ENCODE measurements around the gene ZNF469. TPM values are rescaled to one million over a fixed set of nuclear protein-coding genes. Genes with fewer than 3 reads are reported as not detected.
"Not testable (repeated sequence)": the region's sequence is repeated elsewhere in the genome, so short reads cannot be mapped to it uniquely, and the experiment has no call there.

The ZNF469 gene
- total RNA-seq, 1 donor from 2014 or later, result 60.5 TPM

DNA sequence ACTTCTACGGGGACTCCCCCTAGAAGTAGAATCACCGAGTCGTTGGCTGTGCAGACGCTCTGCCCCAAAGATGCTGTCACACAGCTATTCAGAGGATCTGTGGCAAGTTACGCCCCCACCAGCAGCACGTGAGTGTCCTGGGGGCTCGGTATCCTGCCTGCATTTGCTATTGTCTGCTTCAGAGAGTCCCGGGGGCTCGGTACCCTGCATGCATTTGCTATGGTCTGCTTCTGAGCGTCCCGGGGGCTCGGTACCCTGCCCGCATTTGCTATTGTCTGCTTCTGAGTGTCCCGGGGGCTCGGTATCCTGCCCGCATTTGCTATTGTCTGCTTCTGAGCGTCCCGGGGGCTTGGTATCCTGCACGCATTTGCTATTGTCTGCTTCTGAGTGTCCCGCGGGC is 23.8 kb upstream of the ZNF469 start:
- Mint-ChIP-seq H3K27me3 (ENCODE audit: low read depth) (peaks cover 6% of the 10 kb centered on the region), H3K36me3 (ENCODE audit: low read depth) (peaks cover 8% of the 10 kb centered on the region), H3K9me3 (ENCODE audit: low read depth) (peaks cover 23% of the 10 kb centered on the region), H3K4me1 (ENCODE audit: low read depth) (peaks cover 8% of the 10 kb centered on the region), H3K4me3 (ENCODE audit: unreplicated experiment) (no peak overlapping the region), H3K27ac (ENCODE audit: unreplicated experiment) (no peak overlapping the region)
- DNase-seq (ENCODE audit: low spot score), result peak; percentile 38
- TF ChIP-seq, protein P1, sequence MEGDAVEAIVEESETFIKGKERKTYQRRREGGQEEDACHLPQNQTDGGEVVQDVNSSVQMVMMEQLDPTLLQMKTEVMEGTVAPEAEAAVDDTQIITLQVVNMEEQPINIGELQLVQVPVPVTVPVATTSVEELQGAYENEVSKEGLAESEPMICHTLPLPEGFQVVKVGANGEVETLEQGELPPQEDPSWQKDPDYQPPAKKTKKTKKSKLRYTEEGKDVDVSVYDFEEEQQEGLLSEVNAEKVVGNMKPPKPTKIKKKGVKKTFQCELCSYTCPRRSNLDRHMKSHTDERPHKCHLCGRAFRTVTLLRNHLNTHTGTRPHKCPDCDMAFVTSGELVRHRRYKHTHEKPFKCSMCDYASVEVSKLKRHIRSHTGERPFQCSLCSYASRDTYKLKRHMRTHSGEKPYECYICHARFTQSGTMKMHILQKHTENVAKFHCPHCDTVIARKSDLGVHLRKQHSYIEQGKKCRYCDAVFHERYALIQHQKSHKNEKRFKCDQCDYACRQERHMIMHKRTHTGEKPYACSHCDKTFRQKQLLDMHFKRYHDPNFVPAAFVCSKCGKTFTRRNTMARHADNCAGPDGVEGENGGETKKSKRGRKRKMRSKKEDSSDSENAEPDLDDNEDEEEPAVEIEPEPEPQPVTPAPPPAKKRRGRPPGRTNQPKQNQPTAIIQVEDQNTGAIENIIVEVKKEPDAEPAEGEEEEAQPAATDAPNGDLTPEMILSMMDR (IDR thresholded peaks at IDR 0.05), result no peak

DNA sequence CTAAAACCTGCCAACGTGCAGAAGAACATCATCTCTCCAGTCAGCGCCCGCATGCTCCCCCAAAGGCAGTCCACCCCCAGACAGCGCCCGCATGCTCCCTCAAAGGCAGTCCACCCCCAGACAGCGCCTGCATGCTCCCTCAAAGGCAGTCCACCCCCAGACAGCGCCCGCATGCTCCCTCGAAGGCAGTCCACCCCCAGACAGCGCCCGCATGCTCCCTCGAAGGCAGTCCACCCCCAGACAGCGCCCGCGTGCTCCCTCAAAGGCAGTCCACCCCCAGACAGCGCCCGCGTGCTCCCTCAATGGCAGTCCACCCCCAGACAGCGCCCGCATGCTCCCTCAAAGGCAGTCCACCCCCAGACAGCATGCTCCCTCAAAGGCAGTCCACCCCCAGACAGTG is 22.4 kb upstream of the ZNF469 start:
- DNase-seq (ENCODE audit: low spot score), result peak; percentile 46
- H3K27ac Mint-ChIP-seq (ENCODE audit: unreplicated experiment); H3K4me1 Mint-ChIP-seq (ENCODE audit: low read depth); H3K27me3 Mint-ChIP-seq (ENCODE audit: low read depth); H3K4me3 Mint-ChIP-seq (ENCODE audit: unreplicated experiment); H3K36me3 Mint-ChIP-seq (ENCODE audit: low read depth): not testable (repeated sequence)
- H3K9me3 Mint-ChIP-seq (ENCODE audit: low read depth), result peaks cover 23% of the 10 kb centered on the region

DNA sequence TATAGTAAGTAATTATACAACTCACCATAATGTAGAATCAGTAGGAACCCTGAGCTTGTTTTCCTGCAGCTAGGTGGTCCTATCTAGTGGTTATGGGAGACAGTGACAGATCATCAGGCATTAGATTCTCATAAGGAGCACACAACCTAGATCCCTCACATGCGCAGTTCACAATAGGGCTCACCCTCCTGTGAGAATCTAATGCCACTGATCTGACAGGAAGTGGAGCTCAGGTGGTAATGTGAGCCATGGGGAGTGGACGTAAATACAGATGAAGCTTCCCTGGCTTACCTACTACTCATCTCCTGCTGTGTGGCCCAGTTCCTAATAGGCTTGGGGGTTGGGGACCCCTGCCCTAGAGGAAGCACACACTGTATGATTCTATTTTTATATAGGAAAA is 21.8 kb upstream of the ZNF469 start:
- peaks cover 8% of the 10 kb centered on the region for H3K36me3 Mint-ChIP-seq (ENCODE audit: low read depth)
- H3K27ac Mint-ChIP-seq (ENCODE audit: unreplicated experiment), result no peak overlapping the region
- peaks cover 6% of the 10 kb centered on the region for H3K27me3 Mint-ChIP-seq (ENCODE audit: low read depth)
- TF ChIP-seq, protein P1 (IDR thresholded peaks at IDR 0.05), result no peak
- H3K9me3 Mint-ChIP-seq (ENCODE audit: low read depth), result peaks cover 23% of the 10 kb centered on the region
- no peak for DNase-seq (ENCODE audit: low spot score)
- H3K4me3 Mint-ChIP-seq (ENCODE audit: unreplicated experiment), result no peak overlapping the region
- peaks cover 8% of the 10 kb centered on the region for H3K4me1 Mint-ChIP-seq (ENCODE audit: low read depth)

DNA sequence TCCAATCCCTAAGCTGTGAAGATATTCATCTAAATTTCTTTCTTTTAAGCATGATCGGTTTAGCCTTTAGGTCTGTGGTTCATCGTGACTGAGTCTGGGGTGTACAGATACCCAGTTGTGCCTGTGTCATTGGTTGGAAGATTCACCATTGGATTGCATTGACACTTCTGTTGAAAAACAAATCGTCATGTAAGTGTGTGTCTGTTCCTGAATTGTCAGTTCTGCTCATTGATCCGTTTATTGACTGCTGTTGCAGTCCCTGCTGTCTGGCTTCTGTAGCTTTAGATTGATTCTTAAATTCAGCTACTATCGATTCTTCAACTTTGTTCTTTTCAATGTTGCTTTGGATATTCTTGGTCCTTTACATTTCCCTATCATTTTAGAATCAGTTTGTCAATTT is 21.0 kb upstream of the ZNF469 start:
- Mint-ChIP-seq H3K27me3 (ENCODE audit: low read depth) (peaks cover 6% of the 10 kb centered on the region), H3K4me3 (ENCODE audit: unreplicated experiment) (no peak overlapping the region), H3K9me3 (ENCODE audit: low read depth) (peaks cover 23% of the 10 kb centered on the region), H3K4me1 (ENCODE audit: low read depth) (peaks cover 8% of the 10 kb centered on the region), H3K27ac (ENCODE audit: unreplicated experiment) (no peak overlapping the region), H3K36me3 (ENCODE audit: low read depth) (peaks cover 8% of the 10 kb centered on the region)
- DNase-seq (ENCODE audit: low spot score), result no peak
- TF ChIP-seq, protein P1 (IDR thresholded peaks at IDR 0.05), result no peak

DNA sequence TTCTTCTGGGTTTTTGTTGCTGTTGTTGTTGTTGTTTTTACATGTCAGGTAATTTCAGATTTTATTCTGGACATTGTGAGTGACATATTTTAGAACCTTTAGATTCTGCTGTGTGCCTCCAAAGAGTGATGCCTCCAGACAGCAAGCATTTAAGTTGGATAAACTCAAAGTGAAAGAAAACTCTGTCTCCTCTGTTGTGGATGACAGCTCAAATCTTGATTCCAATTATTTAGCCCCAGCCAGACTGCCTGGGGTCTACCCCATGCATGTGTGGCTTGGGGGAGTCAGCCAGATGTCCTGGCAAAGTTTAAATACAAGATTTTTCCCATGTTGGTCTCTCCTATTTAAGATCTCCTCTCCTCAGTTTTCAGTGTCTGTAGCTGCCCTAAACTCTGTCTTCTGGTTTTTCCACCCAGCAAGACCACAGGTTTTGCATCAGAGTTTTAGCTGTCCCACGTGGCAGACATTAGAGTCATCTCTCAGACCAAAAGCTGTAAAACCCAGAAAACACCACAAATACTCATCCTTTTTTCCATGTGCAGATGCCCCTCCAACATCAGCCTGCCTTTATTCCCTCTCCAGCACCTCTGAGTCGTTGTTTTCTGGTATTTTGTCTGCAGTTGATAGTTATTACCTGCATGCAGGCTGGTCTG is 19.4 kb upstream of the ZNF469 start:
- H3K27ac Mint-ChIP-seq (ENCODE audit: unreplicated experiment), result no peak overlapping the region
- peaks cover 6% of the 10 kb centered on the region for H3K27me3 Mint-ChIP-seq (ENCODE audit: low read depth)
- peaks cover 23% of the 10 kb centered on the region for H3K9me3 Mint-ChIP-seq (ENCODE audit: low read depth)
- DNase-seq (ENCODE audit: low spot score), result no peak
- H3K4me1 Mint-ChIP-seq (ENCODE audit: low read depth), result peaks cover 8% of the 10 kb centered on the region
- TF ChIP-seq, protein P1 (IDR thresholded peaks at IDR 0.05), result no peak
- H3K4me3 Mint-ChIP-seq (ENCODE audit: unreplicated experiment), result no peak overlapping the region
- peaks cover 8% of the 10 kb centered on the region for H3K36me3 Mint-ChIP-seq (ENCODE audit: low read depth)

DNA sequence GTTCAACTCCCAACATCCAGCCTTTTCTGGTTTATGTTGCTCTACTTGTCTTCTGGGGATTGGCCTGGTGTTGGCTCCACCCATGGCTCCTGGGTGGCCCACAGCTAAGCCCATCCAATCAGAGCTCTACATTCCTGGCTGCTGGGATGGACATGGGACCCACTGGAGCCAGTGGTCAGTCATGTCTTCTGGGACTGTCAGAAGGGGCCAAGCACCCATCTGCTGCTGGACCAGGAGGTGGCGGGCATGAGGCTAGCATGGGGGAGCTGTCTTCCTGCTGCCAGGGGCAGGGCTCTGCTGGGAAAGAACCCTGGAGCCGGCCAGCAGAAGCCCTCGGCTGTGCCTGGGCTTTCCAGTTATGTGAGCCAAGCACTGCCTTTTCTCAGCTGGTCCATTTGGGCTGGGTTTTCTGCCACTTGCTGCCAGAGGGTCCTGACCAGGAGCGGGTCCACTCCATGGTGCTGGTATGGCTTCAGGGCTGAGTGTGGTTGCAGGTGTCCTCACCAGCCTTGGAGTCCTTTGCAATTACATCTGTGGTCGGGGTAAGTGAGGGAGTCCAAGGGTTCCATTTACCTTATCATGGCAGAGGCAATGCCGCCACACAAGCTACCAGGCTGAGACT is 17.4 kb upstream of the ZNF469 start:
- Mint-ChIP-seq H3K36me3 (ENCODE audit: low read depth) (peaks cover 8% of the 10 kb centered on the region), H3K4me1 (ENCODE audit: low read depth) (peaks cover 3% of the 10 kb centered on the region), H3K4me3 (ENCODE audit: unreplicated experiment) (no peak overlapping the region), H3K9me3 (ENCODE audit: low read depth) (peaks cover 23% of the 10 kb centered on the region), H3K27me3 (ENCODE audit: low read depth) (peaks cover 2% of the 10 kb centered on the region), H3K27ac (ENCODE audit: unreplicated experiment) (no peak overlapping the region)
- peak; percentile 57 for DNase-seq (ENCODE audit: low spot score)
- TF ChIP-seq, protein P1 (IDR thresholded peaks at IDR 0.05), result no peak

All from chondrocyte (in vitro differentiated cells).